HCT116 (cell line): ENCODE results near the gene TM4SF4.

Experiments used
- CTCF ChIP-seq, 3 experiments: fragments of 200-600 bp in 1 of 3; sonication (generic) in 1 of 3; IDR thresholded peaks in 2 of 3; conservative IDR thresholded peaks in 1 of 3; 2 replicates each; pipeline ENCODE4 v1.5.1; 2012 to 2017; ENCODE audit warnings: low read depth in 2 of 3, low read length in 2 of 3, antibody characterized with exemption in 1 of 3, borderline replicate concordance in 1 of 3, control low read depth in 1 of 3, mild to moderate bottlenecking in 1 of 3, mixed read lengths in 1 of 3, mixed run types in 1 of 3, moderate library complexity in 1 of 3; ENCODE audit not compliant: insufficient read depth in 1 of 3
- ELF1 ChIP-seq: IDR thresholded peaks from 2 replicates; pipeline ENCODE4 v1.6.1; 2012; ENCODE audit warnings: low read depth, borderline replicate concordance
- EZH2 ChIP-seq: fragments of 200-600 bp; sonication (generic); IDR thresholded peaks from 2 replicates; pipeline ENCODE4 v1.6.1; 2017; ENCODE audit warnings: antibody characterized with exemption, mixed run types
- EZH2phosphoT487 ChIP-seq: fragments of 200-600 bp; IDR thresholded peaks from 2 replicates; pipeline ENCODE4 v1.6.1; 2018; ENCODE audit warnings: antibody characterized with exemption, borderline replicate concordance
- MAX ChIP-seq: IDR thresholded peaks from 2 replicates; pipeline ENCODE4 v1.6.1; 2012
- POLR2A ChIP-seq: IDR thresholded peaks from 2 replicates; pipeline ENCODE4 v1.7.0; 2011; ENCODE audit warnings: borderline replicate concordance; ENCODE audit not compliant: insufficient read depth, insufficient read length; ENCODE audit errors: extremely low read depth
- POLR2AphosphoS5 ChIP-seq: IDR thresholded peaks from 2 replicates; pipeline ENCODE4 v1.6.1; 2011; ENCODE audit warnings: mild to moderate bottlenecking, low read depth, low read length, moderate library complexity
- TCF7L2 ChIP-seq: IDR thresholded peaks from 2 replicates; pipeline ENCODE4 v1.7.0; 2011; ENCODE audit warnings: borderline replicate concordance, inconsistent platforms; ENCODE audit not compliant: insufficient read depth, insufficient read length; ENCODE audit errors: extremely low read depth
- ZNF274 ChIP-seq: fragments of 200-500 bp; sonication (Bioruptor generic); IDR thresholded peaks from 2 replicates; pipeline ENCODE4 v1.6.1; 2014; ENCODE audit warnings: mild to moderate bottlenecking, low read depth, low read length, inconsistent platforms
- TF ChIP-seq, protein P1 (sequence below): IDR thresholded peaks from 2 replicates; pipeline ENCODE4 v1.6.1; 2011; ENCODE audit warnings: mild to moderate bottlenecking, low read length, moderate library complexity; ENCODE audit not compliant: insufficient replicate concordance; ENCODE audit errors: extremely low read depth
- TF ChIP-seq, protein P2 (sequence below): IDR thresholded peaks from 2 replicates; pipeline ENCODE4 v1.6.1; 2012
- TF ChIP-seq, protein P3 (sequence below): IDR thresholded peaks from 2 replicates; pipeline ENCODE4 v1.6.1; 2012; ENCODE audit warnings: low read depth

DNA sequence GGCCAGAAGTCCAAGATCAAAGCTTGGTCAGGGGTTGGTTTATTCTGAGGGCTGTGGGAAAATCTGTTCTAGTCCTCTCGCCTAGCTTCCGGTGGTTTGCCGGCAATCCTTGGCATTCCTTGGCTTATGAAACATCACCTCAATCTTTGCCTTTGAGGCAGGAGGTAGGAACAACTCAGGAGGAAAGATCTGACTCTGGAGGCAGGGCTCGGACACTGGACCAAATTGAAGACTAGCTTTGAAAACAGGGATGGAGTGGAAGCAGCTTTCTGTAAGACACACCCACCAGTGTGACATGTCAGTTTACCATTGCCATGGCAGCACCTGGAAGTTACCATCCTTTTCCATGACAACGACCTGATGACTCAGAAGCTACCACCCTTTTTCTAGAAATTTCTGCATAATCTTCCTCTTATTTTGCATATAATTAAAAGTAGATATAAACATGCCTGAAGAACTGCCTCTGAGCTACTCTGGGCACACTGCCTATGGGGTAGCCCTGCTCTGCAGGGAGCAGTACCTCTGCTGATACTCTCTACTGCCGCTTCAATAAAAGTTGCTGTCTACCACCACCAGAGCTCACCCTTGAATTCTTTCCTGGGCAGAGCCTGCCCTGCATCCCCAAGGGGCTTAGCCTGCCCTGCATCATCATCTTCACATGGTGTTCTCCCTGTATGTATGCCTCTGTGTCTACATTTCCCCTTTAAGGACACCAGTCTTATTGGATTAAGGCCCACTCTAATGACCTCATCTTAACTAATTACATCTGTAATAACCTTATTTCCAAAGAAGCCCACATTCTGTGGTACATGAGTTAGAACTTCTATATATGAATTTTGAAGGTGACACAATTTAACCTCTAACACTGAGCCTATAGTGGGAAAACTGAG is 38.3 kb upstream of the TM4SF4 start:
- no peak for TF ChIP-seq CTCF (IDR thresholded peaks at IDR 0.05 in 2 of 3, conservative IDR thresholded peaks at IDR 0.05 in 1 of 3; ENCODE audit: borderline replicate concordance in 1 of 3, insufficient read depth in 1 of 3, low read depth in 2 of 3, low read length in 2 of 3)
- no peak for TF ChIP-seq ELF1
- TF ChIP-seq, protein P1, sequence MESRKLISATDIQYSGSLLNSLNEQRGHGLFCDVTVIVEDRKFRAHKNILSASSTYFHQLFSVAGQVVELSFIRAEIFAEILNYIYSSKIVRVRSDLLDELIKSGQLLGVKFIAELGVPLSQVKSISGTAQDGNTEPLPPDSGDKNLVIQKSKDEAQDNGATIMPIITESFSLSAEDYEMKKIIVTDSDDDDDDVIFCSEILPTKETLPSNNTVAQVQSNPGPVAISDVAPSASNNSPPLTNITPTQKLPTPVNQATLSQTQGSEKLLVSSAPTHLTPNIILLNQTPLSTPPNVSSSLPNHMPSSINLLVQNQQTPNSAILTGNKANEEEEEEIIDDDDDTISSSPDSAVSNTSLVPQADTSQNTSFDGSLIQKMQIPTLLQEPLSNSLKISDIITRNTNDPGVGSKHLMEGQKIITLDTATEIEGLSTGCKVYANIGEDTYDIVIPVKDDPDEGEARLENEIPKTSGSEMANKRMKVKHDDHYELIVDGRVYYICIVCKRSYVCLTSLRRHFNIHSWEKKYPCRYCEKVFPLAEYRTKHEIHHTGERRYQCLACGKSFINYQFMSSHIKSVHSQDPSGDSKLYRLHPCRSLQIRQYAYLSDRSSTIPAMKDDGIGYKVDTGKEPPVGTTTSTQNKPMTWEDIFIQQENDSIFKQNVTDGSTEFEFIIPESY, result no peak
- TF ChIP-seq POLR2A, result no peak
- no peak for TF ChIP-seq TCF7L2
- TF ChIP-seq POLR2AphosphoS5, result no peak
- TF ChIP-seq EZH2, result no peak
- no peak for TF ChIP-seq MAX
- TF ChIP-seq, protein P2, sequence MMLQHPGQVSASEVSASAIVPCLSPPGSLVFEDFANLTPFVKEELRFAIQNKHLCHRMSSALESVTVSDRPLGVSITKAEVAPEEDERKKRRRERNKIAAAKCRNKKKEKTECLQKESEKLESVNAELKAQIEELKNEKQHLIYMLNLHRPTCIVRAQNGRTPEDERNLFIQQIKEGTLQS, result no peak
- no peak for TF ChIP-seq ZNF274
- no peak for TF ChIP-seq EZH2phosphoT487
- TF ChIP-seq, protein P3, sequence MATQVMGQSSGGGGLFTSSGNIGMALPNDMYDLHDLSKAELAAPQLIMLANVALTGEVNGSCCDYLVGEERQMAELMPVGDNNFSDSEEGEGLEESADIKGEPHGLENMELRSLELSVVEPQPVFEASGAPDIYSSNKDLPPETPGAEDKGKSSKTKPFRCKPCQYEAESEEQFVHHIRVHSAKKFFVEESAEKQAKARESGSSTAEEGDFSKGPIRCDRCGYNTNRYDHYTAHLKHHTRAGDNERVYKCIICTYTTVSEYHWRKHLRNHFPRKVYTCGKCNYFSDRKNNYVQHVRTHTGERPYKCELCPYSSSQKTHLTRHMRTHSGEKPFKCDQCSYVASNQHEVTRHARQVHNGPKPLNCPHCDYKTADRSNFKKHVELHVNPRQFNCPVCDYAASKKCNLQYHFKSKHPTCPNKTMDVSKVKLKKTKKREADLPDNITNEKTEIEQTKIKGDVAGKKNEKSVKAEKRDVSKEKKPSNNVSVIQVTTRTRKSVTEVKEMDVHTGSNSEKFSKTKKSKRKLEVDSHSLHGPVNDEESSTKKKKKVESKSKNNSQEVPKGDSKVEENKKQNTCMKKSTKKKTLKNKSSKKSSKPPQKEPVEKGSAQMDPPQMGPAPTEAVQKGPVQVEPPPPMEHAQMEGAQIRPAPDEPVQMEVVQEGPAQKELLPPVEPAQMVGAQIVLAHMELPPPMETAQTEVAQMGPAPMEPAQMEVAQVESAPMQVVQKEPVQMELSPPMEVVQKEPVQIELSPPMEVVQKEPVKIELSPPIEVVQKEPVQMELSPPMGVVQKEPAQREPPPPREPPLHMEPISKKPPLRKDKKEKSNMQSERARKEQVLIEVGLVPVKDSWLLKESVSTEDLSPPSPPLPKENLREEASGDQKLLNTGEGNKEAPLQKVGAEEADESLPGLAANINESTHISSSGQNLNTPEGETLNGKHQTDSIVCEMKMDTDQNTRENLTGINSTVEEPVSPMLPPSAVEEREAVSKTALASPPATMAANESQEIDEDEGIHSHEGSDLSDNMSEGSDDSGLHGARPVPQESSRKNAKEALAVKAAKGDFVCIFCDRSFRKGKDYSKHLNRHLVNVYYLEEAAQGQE, result no peak
